Measurements from ENCODE around the gene POLR1C.

Gene POLR1C

DNA sequence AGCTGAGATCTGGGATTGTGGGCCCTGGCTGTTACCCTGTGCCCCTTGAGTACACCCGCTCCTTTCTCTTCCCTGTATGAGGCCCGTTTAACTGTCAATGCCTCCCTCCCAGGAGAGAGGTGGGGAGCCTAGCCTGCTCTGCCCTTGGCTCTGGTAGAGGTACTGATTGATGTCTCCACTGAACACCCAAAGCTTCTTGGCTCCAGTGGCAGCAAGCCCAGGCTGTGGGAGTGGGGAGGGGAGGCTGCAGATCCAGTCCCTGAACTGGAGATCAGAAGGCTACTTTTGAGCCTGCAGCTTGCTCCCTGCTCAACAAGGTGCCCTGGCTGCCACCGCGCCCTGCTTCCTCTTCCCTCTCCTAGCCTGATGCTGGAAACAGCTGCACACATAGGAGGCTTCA is 14.2 kb upstream of the POLR1C start:
- no peak for TF ChIP-seq POLR2AphosphoS5 (IDR thresholded peaks at IDR 0.05; ENCODE audit: low read depth, low read length)
- no peak for TF ChIP-seq SIN3A (IDR thresholded peaks at IDR 0.05; ENCODE audit: borderline replicate concordance, insufficient read depth, low read length)
- TF ChIP-seq TAF1 (IDR thresholded peaks at IDR 0.05; ENCODE audit: borderline replicate concordance, insufficient read depth, low read length): no peak
- no peak for TF ChIP-seq REST (IDR thresholded peaks at IDR 0.05; ENCODE audit: insufficient read depth in 1 of 2, low read depth in 2 of 2, low read length in 2 of 2)
- no peak for TF ChIP-seq FOXP2 (optimal IDR thresholded peaks at IDR 0.05; ENCODE audit: borderline replicate concordance, extremely low read depth, extremely low read length, insufficient read depth)

DNA sequence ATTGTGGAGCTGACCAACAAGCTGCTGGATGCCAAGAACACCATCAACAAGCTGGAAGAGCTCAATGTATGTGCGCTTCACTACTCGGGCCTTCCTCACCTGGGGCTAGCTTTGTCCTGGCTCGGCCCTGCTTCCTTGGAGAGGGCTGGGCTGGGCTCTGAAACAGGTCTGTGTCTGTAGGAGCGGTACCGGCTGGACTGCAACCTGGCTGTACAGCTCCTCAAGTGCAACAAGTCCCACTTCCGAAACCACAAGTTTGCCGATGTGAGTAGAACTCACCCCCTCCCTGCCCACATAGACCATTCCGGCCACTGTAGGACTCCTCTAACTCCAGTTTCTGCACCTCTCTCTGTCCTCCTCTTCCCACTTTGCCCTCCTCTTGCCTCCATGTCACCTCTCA is 13.4 kb upstream of the POLR1C start:
- no peak for TF ChIP-seq SIN3A (IDR thresholded peaks at IDR 0.05; ENCODE audit: borderline replicate concordance, insufficient read depth, low read length)
- no peak for TF ChIP-seq FOXP2 (optimal IDR thresholded peaks at IDR 0.05; ENCODE audit: borderline replicate concordance, extremely low read depth, extremely low read length, insufficient read depth)
- TF ChIP-seq POLR2AphosphoS5 (IDR thresholded peaks at IDR 0.05; ENCODE audit: low read depth, low read length): no peak
- no peak for TF ChIP-seq REST (IDR thresholded peaks at IDR 0.05; ENCODE audit: insufficient read depth in 1 of 2, low read depth in 2 of 2, low read length in 2 of 2)
- no peak for TF ChIP-seq TAF1 (IDR thresholded peaks at IDR 0.05; ENCODE audit: borderline replicate concordance, insufficient read depth, low read length)

DNA sequence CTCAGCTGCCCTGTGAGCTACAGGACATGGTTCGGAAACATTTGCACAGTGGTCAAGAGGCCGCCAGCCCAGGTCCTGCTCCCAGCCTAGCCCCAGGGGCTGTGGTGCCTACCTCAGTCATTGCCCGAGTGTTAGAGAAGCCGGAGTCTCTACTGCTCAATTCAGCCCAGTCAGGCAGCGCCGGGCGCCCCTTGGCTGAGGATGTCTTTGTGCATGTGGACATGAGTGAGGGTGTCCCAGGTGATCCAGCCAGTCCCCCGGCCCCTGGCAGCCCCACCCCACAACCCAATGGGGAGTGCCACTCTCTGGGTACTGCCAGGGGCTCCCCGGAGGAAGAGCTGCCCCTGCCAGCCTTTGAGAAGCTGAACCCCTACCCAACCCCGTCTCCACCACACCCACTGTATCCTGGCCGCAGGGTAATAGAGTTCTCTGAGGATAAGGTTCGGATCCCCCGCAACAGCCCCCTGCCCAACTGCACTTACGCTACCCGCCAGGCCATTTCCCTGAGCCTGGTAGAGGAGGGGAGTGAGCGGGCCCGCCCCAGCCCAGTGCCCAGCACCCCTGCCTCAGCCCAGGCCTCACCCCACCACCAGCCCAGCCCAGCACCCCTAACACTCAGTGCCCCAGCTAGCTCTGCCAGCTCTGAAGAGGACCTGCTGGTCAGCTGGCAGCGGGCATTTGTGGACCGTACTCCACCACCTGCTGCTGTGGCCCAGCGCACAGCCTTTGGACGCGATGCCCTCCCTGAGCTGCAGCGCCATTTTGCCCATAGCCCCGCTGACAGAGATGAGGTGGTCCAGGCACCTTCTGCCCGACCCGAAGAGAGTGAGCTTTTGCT is 11.9 kb upstream of the POLR1C start:
- TF ChIP-seq FOXP2 (optimal IDR thresholded peaks at IDR 0.05; ENCODE audit: borderline replicate concordance, extremely low read depth, extremely low read length, insufficient read depth) (no peak), TAF1 (IDR thresholded peaks at IDR 0.05; ENCODE audit: borderline replicate concordance, insufficient read depth, low read length) (no peak), SIN3A (IDR thresholded peaks at IDR 0.05; ENCODE audit: borderline replicate concordance, insufficient read depth, low read length) (no peak), REST (IDR thresholded peaks at IDR 0.05; ENCODE audit: insufficient read depth in 1 of 2, low read depth in 2 of 2, low read length in 2 of 2) (no peak), POLR2AphosphoS5 (IDR thresholded peaks at IDR 0.05; ENCODE audit: low read depth, low read length) (no peak)

DNA sequence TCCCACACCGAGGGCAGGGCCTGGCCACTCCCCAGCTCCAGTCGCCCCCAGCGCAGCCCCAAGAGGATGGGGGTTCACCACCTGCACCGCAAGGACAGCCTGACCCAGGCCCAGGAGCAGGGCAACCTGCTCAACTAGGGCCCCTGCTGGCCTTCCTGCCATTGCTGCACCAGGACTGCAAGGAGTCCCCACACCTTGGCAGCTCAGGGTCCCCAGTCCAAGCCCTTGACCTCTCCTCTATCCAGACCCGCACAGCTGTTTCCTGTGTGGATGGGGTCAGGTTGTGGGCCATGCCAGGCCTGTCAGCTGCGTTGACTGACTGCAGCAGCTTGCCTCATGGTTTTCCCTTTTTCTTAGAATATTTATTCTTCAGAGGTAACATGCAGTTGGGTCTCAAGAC is 11.2 kb upstream of the POLR1C start:
- TF ChIP-seq REST (IDR thresholded peaks at IDR 0.05; ENCODE audit: insufficient read depth in 1 of 2, low read depth in 2 of 2, low read length in 2 of 2): no peak
- TF ChIP-seq TAF1 (IDR thresholded peaks at IDR 0.05; ENCODE audit: borderline replicate concordance, insufficient read depth, low read length): no peak
- TF ChIP-seq FOXP2 (optimal IDR thresholded peaks at IDR 0.05; ENCODE audit: borderline replicate concordance, extremely low read depth, extremely low read length, insufficient read depth): no peak
- TF ChIP-seq POLR2AphosphoS5 (IDR thresholded peaks at IDR 0.05; ENCODE audit: low read depth, low read length): no peak
- no peak for TF ChIP-seq SIN3A (IDR thresholded peaks at IDR 0.05; ENCODE audit: borderline replicate concordance, insufficient read depth, low read length)

Data from PFSK-1 (cell line).